Transverse colon (tissue), 4 donors: ENCODE results near the gene NOC4L. TPM values are rescaled to one million over a fixed set of nuclear protein-coding genes. Genes with fewer than 3 reads are reported as not detected.

Source experiments
- DNase-seq: peaks from one replicate; pipeline ENCODE4 v3.0.0-alpha.2; 2019
- H3K27ac ChIP-seq, 4 donors: fragments of 200-600 bp; sonication (generic); 2 replicates each; pipeline ENCODE4 v1.5.1; 2016 to 2018; ENCODE audit warnings: inconsistent platforms in 4 of 4
- H3K27me3 ChIP-seq: fragments of 200-600 bp; sonication (generic); 2 replicates; pipeline ENCODE4 v1.5.1; 2017; ENCODE audit warnings: inconsistent platforms
- H3K36me3 ChIP-seq, 4 donors: fragments of 200-600 bp; sonication (generic); 2 replicates each; pipeline ENCODE4 v1.5.1; 2017 to 2019; ENCODE audit warnings: inconsistent platforms in 4 of 4
- H3K4me1 ChIP-seq, 4 donors: fragments of 200-600 bp; sonication (generic); 2 replicates each; pipeline ENCODE4 v1.5.1; 2017 to 2020; ENCODE audit warnings: inconsistent platforms in 4 of 4
- H3K4me3 ChIP-seq, 4 donors: fragments of 200-600 bp; sonication (generic); 1 replicate in 1 of 4; 2 replicates in 3 of 4; pipeline versions ENCODE4 v1.5.1 to v1.6.1; 2017 to 2019; ENCODE audit warnings: inconsistent platforms in 4 of 4
- H3K9me3 ChIP-seq, 2 donors: fragments of 200-600 bp; sonication (generic); 2 replicates each; pipeline ENCODE4 v1.5.1; 2017 to 2019; ENCODE audit warnings: inconsistent platforms in 2 of 2
- CTCF ChIP-seq, 5 experiments: fragments of 200-600 bp in 3 of 5; fragments of 450-650 bp in 2 of 5; sonication (generic) in 3 of 5; IDR thresholded peaks; 1 replicate in 2 of 5; 2 replicates in 3 of 5; pipeline ENCODE4 v1.5.1; 2016 to 2017; ENCODE audit warnings: antibody characterized with exemption in 5 of 5, inconsistent platforms in 3 of 5, mild to moderate bottlenecking in 2 of 5, moderate library complexity in 1 of 5
- EP300 ChIP-seq: sonication (generic); formaldehyde crosslinking; IDR thresholded peaks from one replicate; pipeline ENCODE4 v1.6.1; 2017; ENCODE audit warnings: antibody characterized with exemption, low read depth
- POLR2A ChIP-seq: fragments of 450-650 bp; IDR thresholded peaks from one replicate; pipeline ENCODE4 v1.6.1; 2016; ENCODE audit warnings: antibody characterized with exemption, mild to moderate bottlenecking, moderate library complexity
- POLR2AphosphoS5 ChIP-seq, 3 donors: sonication (generic); formaldehyde crosslinking; IDR thresholded peaks; one replicate each; pipeline ENCODE4 v1.6.1; 2016; ENCODE audit warnings: antibody characterized with exemption in 3 of 3
- WGBS, 2 donors: methylation state at CpG; one replicate each; pipeline ENCODE4 v1.1.5; 2018; ENCODE audit warnings: low coverage in 1 of 2; 5-methylcytosine and 5-hydroxymethylcytosine counted together
- in situ Hi-C, 4 donors: fragments of 200-750 bp; cut with MboI; loops; one replicate each; pipeline versions ENCODE4 v1.15.0 to v1.15.1; 2017; ENCODE audit warnings: low sequenced_read_pairs in 3 of 4, low pct_ligation_motif_present in 1 of 4, low pct_unique_long_range_greater_than_20kb in 1 of 4
- intact Hi-C: fragments of 100-400 bp; cut with DNase I; formaldehyde crosslinking; loops from one replicate; pipeline ENCODE4 v1.15.1; 2023; ENCODE audit warnings: low total_unique reads
- total RNA-seq, 4 donors: library from RNA; depleted of rRNA; stranded (reverse); fragments of >200 nt; gene quantifications; one replicate each; pipeline ENCODE4 v1.1.0, GENCODE V29; 2016

NOC4L gene
- total RNA-seq, 4 donors from 2014 or later, result 5.2 to 12.6 (median 9.9) TPM

GRCh38 chr12:132137483-132138125 is 6.7 kb upstream of the NOC4L start:
- no peak overlapping the region for H3K27ac ChIP-seq
- peaks cover under 1 to 6% (median 2%) of the 10 kb centered on the region in 4 donors for H3K4me1 ChIP-seq
- peaks cover 0 to 14% (median 6%) of the 10 kb centered on the region in 4 donors for H3K36me3 ChIP-seq
- H3K4me3 ChIP-seq, result no peak overlapping the region
- no peaks in the 10 kb centered on the region for H3K27me3 ChIP-seq
- TF ChIP-seq EP300 (no peak), POLR2A (no peak), CTCF (IDR thresholded peaks at IDR 0.05) (no peak), POLR2AphosphoS5 (IDR thresholded peaks at IDR 0.05) (no peak)
- intact Hi-C loops, result no loop called here
- H3K9me3 ChIP-seq, result no peaks in the 10 kb centered on the region
- in situ Hi-C loops, result no loop called here
- DNase-seq, result no peak
- 57 to 77% methylated on average over 5 to 13 of the region's 13 CpGs for WGBS, 2 donors

GRCh38 chr12:132138941-132139871 is 5.1 kb upstream of the NOC4L start:
- H3K9me3 ChIP-seq, result no peaks in the 10 kb centered on the region
- intact Hi-C loops, result no loop called here
- no peak overlapping the region for H3K27ac ChIP-seq
- TF ChIP-seq POLR2AphosphoS5 (IDR thresholded peaks at IDR 0.05), result no peak
- no peak for TF ChIP-seq CTCF (IDR thresholded peaks at IDR 0.05)
- TF ChIP-seq EP300, result no peak
- no peak for TF ChIP-seq POLR2A
- H3K4me3 ChIP-seq, result no peak overlapping the region
- H3K27me3 ChIP-seq, result no peaks in the 10 kb centered on the region
- 91 to 93% methylated on average over 18 to 34 of the region's 34 CpGs for WGBS, 2 donors
- H3K4me1 ChIP-seq, result peaks cover 8 to 14% (median 12%) of the 10 kb centered on the region in 4 donors
- DNase-seq, result no peak
- H3K36me3 ChIP-seq, result peaks cover 0 to 14% (median 6%) of the 10 kb centered on the region in 4 donors
- in situ Hi-C loops, result no loop called here

GRCh38 chr12:132139912-132140311 is 4.3 kb upstream of the NOC4L start:
- no peak for DNase-seq
- Histone ChIP-seq H3K27ac (no peak overlapping the region), H3K36me3 (peaks cover 0 to 14% (median 6%) of the 10 kb centered on the region in 4 donors), H3K4me1 (peaks cover 9 to 17% (median 15%) of the 10 kb centered on the region in 4 donors), H3K27me3 (no peaks in the 10 kb centered on the region), H3K4me3 (no peak overlapping the region), H3K9me3 (no peaks in the 10 kb centered on the region)
- TF ChIP-seq CTCF (IDR thresholded peaks at IDR 0.05), result no peak
- TF ChIP-seq EP300, result no peak
- TF ChIP-seq POLR2A, result no peak
- TF ChIP-seq POLR2AphosphoS5 (IDR thresholded peaks at IDR 0.05), result no peak
- in situ Hi-C loops, result no loop called here
- 96% methylated on average over 27 of the region's 27 CpGs; no CpG with 5 or more reads in 1 of the 2 donors for WGBS, 2 donors
- intact Hi-C loops, result no loop called here

- Histone ChIP-seq H3K4me3 (no peak overlapping the region), H3K4me1 (peaks cover 15 to 23% (median 21%) of the 10 kb centered on the region in 4 donors), H3K9me3 (no peaks in the 10 kb centered on the region), H3K27me3 (no peaks in the 10 kb centered on the region), H3K27ac (no peak overlapping the region), H3K36me3 (peaks cover 0 to 14% (median 6%) of the 10 kb centered on the region in 4 donors)
- in situ Hi-C loops (no loop called here), intact Hi-C loops (no loop called here)
- TF ChIP-seq POLR2A (no peak), CTCF (IDR thresholded peaks at IDR 0.05) (no peak), POLR2AphosphoS5 (IDR thresholded peaks at IDR 0.05) (no peak), EP300 (no peak)
- 88% methylated on average over 11 of the region's 15 CpGs; no CpG with 5 or more reads in 1 of the 2 donors for whole genome bisulfite sequencing, 2 donors
- DNase-seq, result no peak
Measured at GRCh38 chr12:132140501-132140900, 3.8 kb upstream of the NOC4L start.
